Pancreas (tissue), 10 donors: ENCODE measurements around the gene MMP2. TPM values are rescaled to one million over a fixed set of nuclear protein-coding genes. Genes with fewer than 3 reads are reported as not detected.

ENCODE experiments used
- ATAC-seq, 4 donors: fragments of 200-7000 bp; cut with Tn5 transposase; one replicate each; pipeline versions ENCODE4 v1.8.0 to v1.9.1; 2020; ENCODE audit warnings: mild to moderate bottlenecking in 4 of 4, moderate library complexity in 4 of 4
- DNase-seq, 6 donors: peaks; one replicate each; pipeline ENCODE4 v3.0.0-alpha.2; 2020
- FAIRE-seq: peaks from 2 replicates; lab custom pipeline; 2012; peaks lifted over from hg19 to GRCh38; lab: Jason Lieb, UNC
- H3K27ac ChIP-seq, 4 donors: fragments of 200-600 bp; sonication (generic); 1 replicate in 3 of 4; 2 replicates in 1 of 4; pipeline versions ENCODE4 v1.5.0 to v1.8.0; 2020
- H3K27me3 ChIP-seq, 4 donors: fragments of 200-600 bp; one replicate each; pipeline ENCODE4 v1.8.0; 2021
- H3K36me3 ChIP-seq, 3 donors: fragments of 200-600 bp; sonication (generic) in 1 of 3; one replicate each; pipeline versions ENCODE4 v1.5.0 to v1.8.0; 2020 to 2021
- H3K4me1 ChIP-seq, 3 donors: fragments of 200-600 bp; one replicate each; pipeline ENCODE4 v1.8.0; 2021
- H3K4me3 ChIP-seq, 4 donors: fragments of 200-600 bp; sonication (generic) in 2 of 4; one replicate each; pipeline versions ENCODE4 v1.5.0 to v1.8.0; 2020 to 2021
- H3K9me3 ChIP-seq, 4 donors: fragments of 200-600 bp; one replicate each; pipeline ENCODE4 v1.8.0; 2021
- CTCF ChIP-seq, 4 donors: fragments of 200-600 bp; sonication (generic) in 3 of 4; IDR thresholded peaks; one replicate each; pipeline versions ENCODE4 v1.5.0 to v1.8.0; 2021; ENCODE audit warnings: antibody characterized with exemption in 4 of 4
- WGBS, 2 donors: extraction: QIAGEN DNeasy Blood & Tissue Kit; methylation state at CpG; one replicate each; pipeline ENCODE4 v1.1.7; 2013; 5-methylcytosine and 5-hydroxymethylcytosine counted together
- intact Hi-C, 3 donors: fragments of 100-400 bp; cut with DNase I; formaldehyde crosslinking; loops; one replicate each; pipeline versions ENCODE4 v1.11.1 to v1.14.2; 2022
- polyA plus RNA-seq, 2 donors: library from polyadenylated mRNA; stranded (reverse); fragments of 200-250 nt; gene quantifications; one replicate each; pipeline ENCODE4 v1.2.3, GENCODE V29; 2013
- total RNA-seq, 6 donors: library from RNA; stranded (reverse); fragmentation: NEBNext Ultra II Directional in 4 of 6; extraction: Animal tissue kit (Norgen Biotek cat#: 25700) in 4 of 6; gene quantifications; one replicate each; pipeline versions ENCODE4 v1.2.1 to v1.2.4, GENCODE V29; 2021 to 2023
- donor health status: healthy with polysubstance abuse.
- donor health status: DM: no; HTN: no; CAD: no; lungs with moderate emphysema.
- donor health status: DM: no; HTN: no; CAD: no.
- donor health status: control.
- donor health status: control.
- donor health status: Bipolar disorder and iron deficiency.
- donor health status: DM: yes; HTN: yes; CAD: no.
- donor health status: DM: no; HTN: no; CAD: no.
- donor health status: DM: no; HTN: no; CAD: no.
- donor health status: DM: yes; HTN: yes; CAD: no.

Gene MMP2
- total and polyA plus RNA-seq, 8 donors, result 6.5 to 108 (median 13.2) TPM

GRCh38 chr16:55453909-55454308 lies 25.1 kb upstream of the MMP2 start:
- Histone ChIP-seq H3K27me3 (no peaks in the 10 kb centered on the region), H3K9me3 (no peaks in the 10 kb centered on the region), H3K36me3 (no peaks in the 10 kb centered on the region), H3K4me1 (no peaks in the 10 kb centered on the region), H3K27ac (no peak overlapping the region), H3K4me3 (no peak overlapping the region)
- DNase-seq (no peak), FAIRE-seq (no peak), ATAC-seq (peak in 2 of 4 donors; percentile 44 to 69)
- 53 to 71% methylated on average over 2 of the region's 2 CpGs for WGBS, 2 donors
- no peak for TF ChIP-seq CTCF (IDR thresholded peaks at IDR 0.05)
- intact Hi-C loops, result no loop called here

- Histone ChIP-seq H3K27ac (no peak overlapping the region), H3K36me3 (no peaks in the 10 kb centered on the region), H3K27me3 (no peaks in the 10 kb centered on the region), H3K4me1 (no peaks in the 10 kb centered on the region), H3K9me3 (no peaks in the 10 kb centered on the region), H3K4me3 (no peak overlapping the region)
- ATAC-seq (no peak), DNase-seq (no peak), FAIRE-seq (no peak)
- intact Hi-C loops, result no loop called here
- no peak for TF ChIP-seq CTCF (IDR thresholded peaks at IDR 0.05)
- 54 to 91% methylated on average over 6 of the region's 6 CpGs for WGBS, 2 donors
Observed at GRCh38 chr16:55454861-55455260, 24.1 kb upstream of the MMP2 start.

GRCh38 chr16:55462241-55462640 lies 16.8 kb upstream of the MMP2 start:
- H3K36me3 ChIP-seq, result no peaks in the 10 kb centered on the region
- no peaks in the 10 kb centered on the region for H3K27me3 ChIP-seq
- H3K4me1 ChIP-seq, result no peaks in the 10 kb centered on the region
- H3K4me3 ChIP-seq, result no peak overlapping the region
- no peak for TF ChIP-seq CTCF (IDR thresholded peaks at IDR 0.05)
- H3K27ac ChIP-seq, result no peak overlapping the region
- DNase-seq, result no peak
- no peak for FAIRE-seq
- WGBS, 2 donors, result 55 to 57% methylated on average over 6 of the region's 6 CpGs
- H3K9me3 ChIP-seq, result no peaks in the 10 kb centered on the region
- intact Hi-C loops, result loop anchor here (10.0 kb wide), 2 partner anchors 233 to 383 kb away; no protein-coding TSS in a partner anchor
- ATAC-seq, result no peak

- H3K4me1 ChIP-seq, result no peaks in the 10 kb centered on the region
- TF ChIP-seq CTCF (IDR thresholded peaks at IDR 0.05), result no peak
- no peak overlapping the region for H3K4me3 ChIP-seq
- 35 to 42% methylated on average over 4 of the region's 4 CpGs for WGBS, 2 donors
- H3K9me3 ChIP-seq, result no peaks in the 10 kb centered on the region
- H3K27ac ChIP-seq, result no peak overlapping the region
- no peaks in the 10 kb centered on the region for H3K27me3 ChIP-seq
- DNase-seq (no peak), FAIRE-seq (no peak), ATAC-seq (no peak)
- no peaks in the 10 kb centered on the region for H3K36me3 ChIP-seq
- intact Hi-C loops, result loop anchor here (10.0 kb wide), 2 partner anchors 230 to 380 kb away; no protein-coding TSS in a partner anchor
Observed at GRCh38 chr16:55464375-55464774, 14.6 kb upstream of the MMP2 start.

- Histone ChIP-seq H3K27me3 (no peaks in the 10 kb centered on the region), H3K4me3 (no peak overlapping the region), H3K9me3 (no peaks in the 10 kb centered on the region), H3K4me1 (no peaks in the 10 kb centered on the region), H3K36me3 (no peaks in the 10 kb centered on the region), H3K27ac (no peak overlapping the region)
- WGBS, 2 donors, result 24 to 26% methylated on average over 19 of the region's 19 CpGs
- intact Hi-C loops, result loop anchor here (5.0 to 10.0 kb wide), 5 partner anchors 77 to 380 kb away; no protein-coding TSS in a partner anchor
- TF ChIP-seq CTCF (IDR thresholded peaks at IDR 0.05), result peak; percentile 99 to 100 (median 99)
- no peak for FAIRE-seq
- ATAC-seq, result peak; percentile 97 to 100 (median 97)
- peak; percentile 69 to 98 (median 90) for DNase-seq
Observed at GRCh38 chr16:55465077-55465896, 13.7 kb upstream of the MMP2 start.
